ENCODE results near the gene ACTL10. TPM values are rescaled to one million over a fixed set of nuclear protein-coding genes. Genes with fewer than 3 reads are reported as not detected.

Gene ACTL10
- total and polyA plus RNA-seq, 2 of the 4 experiments (the other 2 are of a cell fraction): 0.18 to 0.43 TPM

DNA sequence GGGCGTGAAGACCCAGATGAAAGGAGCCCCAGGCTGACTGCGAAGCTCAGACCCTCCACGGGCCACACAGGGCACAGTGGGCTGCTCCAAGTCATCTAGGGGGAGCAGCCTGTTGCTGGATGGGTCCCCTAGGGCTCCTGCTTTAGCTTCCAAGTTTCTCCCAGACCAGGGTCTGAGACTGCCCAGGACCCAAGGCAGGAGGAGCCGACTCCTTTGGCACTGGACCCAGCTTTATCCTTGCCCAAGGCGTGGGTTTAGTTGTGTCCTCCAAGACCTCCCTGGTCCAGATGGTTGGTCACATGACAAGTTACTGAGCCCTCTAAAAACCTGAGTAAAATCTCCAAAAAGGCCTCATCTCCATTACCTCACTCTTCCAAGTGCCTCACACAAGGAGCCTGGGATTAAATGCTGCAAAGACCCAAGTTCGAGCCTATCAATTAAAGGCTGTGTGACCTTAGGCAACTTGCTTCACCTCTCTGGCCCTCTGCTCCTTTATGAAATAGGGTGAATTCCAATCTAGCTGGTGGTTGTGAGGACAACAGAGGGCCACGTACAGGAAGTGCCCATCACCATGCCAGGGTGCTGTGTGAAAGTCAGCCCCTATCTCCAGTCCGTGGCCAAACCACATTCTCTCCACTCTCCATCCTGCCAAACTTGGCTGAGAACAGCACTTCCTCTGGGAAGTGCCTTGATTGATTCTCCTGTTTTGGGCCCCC is 5.0 kb downstream of the ACTL10 start (continued):
- TF ChIP-seq SMC3 (IDR thresholded peaks at IDR 0.05; ENCODE audit: low read depth, low read length): no peak

GRCh38 chr20:33672426-33673113 is 5.8 kb downstream of the ACTL10 start:
- 62% methylated on average over 5 of the region's 17 CpGs; no CpG with 5 or more reads in 1 of the 2 experiments for WGBS, 2 experiments (ENCODE audit: extremely low coverage in 2 of 2, insufficient read length in 1 of 2)
- Histone ChIP-seq H3K27ac (ENCODE audit: insufficient read depth, low read length) (no peak overlapping the region), H3K18ac (ENCODE audit: low read depth, low read length) (no peak overlapping the region), H3K9me3 (ENCODE audit: control insufficient read depth, insufficient read depth, low read length) (no peaks in the 10 kb centered on the region), H2BK20ac (ENCODE audit: low read depth, low read length) (0 out of 2 replicates have a peak overlapping the region, but pooled peaks have one; percentile 25), H4K5ac (ENCODE audit: low read depth, low read length) (no peak overlapping the region), H3K56ac (ENCODE audit: extremely low read depth, insufficient read depth, low read length) (no peak overlapping the region), H2AFZ (replicated peaks; ENCODE audit: low read length, poor library complexity) (peak overlapping the region; percentile 48), H2AK9ac (replicated peaks; ENCODE audit: low read depth, low read length, poor library complexity) (peak overlapping the region; percentile 97), H3K4me1 (ENCODE audit: control insufficient read depth, insufficient read depth, low read length) (peaks cover 29% of the 10 kb centered on the region), H2BK120ac (ENCODE audit: low read depth, low read length) (no peak overlapping the region), H3K4ac (ENCODE audit: low read depth, low read length) (peak overlapping the region; percentile 96; the same call in 1 of the 2 replicates), H3K9ac (ENCODE audit: low read depth, low read length) (peak overlapping the region; percentile 99; the same call in 1 of the 2 replicates), H3K27me3 (ENCODE audit: control insufficient read depth, insufficient read depth, low read length) (no peaks in the 10 kb centered on the region), H2BK5ac (ENCODE audit: low read depth, low read length, poor library complexity, severe bottlenecking) (no peak overlapping the region), H4K8ac (ENCODE audit: low read depth in 2 of 2, low read length in 2 of 2) (peak overlapping the region in 1 of 2 experiments; percentile 79; a peak in 1 of 4 replicates), H3K4me2 (ENCODE audit: low read depth, low read length) (peak overlapping the region; percentile 99), H2AK5ac (ENCODE audit: low read depth, low read length) (peak overlapping the region; percentile 98), H3K23ac (ENCODE audit: low read depth, low read length) (peak overlapping the region; percentile 96; the same call in 1 of the 2 replicates), H3K36me3 (ENCODE audit: control insufficient read depth, insufficient read depth, low read length) (peaks cover 13% of the 10 kb centered on the region), H4K20me1 (ENCODE audit: insufficient read depth, low read length) (peaks cover 22% of the 10 kb centered on the region; the same call in 1 of the 2 replicates), H3K14ac (replicated peaks; ENCODE audit: low read depth, low read length) (peak overlapping the region; percentile 100; the same call in 1 of the 2 replicates), H3K4me3 (ENCODE audit: insufficient read depth, low read depth, low read length) (no peak overlapping the region), H3K79me1 (ENCODE audit: low read depth in 1 of 2, low read length in 2 of 2) (peaks cover 12 to 65% of the 10 kb centered on the region in 2 experiments; a peak in 3 of 4 replicates), H3K9me1 (ENCODE audit: insufficient read depth, low read length) (peaks cover 22% of the 10 kb centered on the region), H2BK15ac (ENCODE audit: low read depth, low read length) (no peak overlapping the region), H4K91ac (ENCODE audit: insufficient read depth, low read depth, low read length) (no peak overlapping the region)
- in situ Hi-C loops (cut with MboI; ENCODE audit: low sequenced_read_pairs): no loop called here
- POLR2A ChIA-PET (ENCODE audit: unreplicated experiment): no interaction called here
- BruUV-seq (replicated peaks): no TSS peak
- ATAC-seq (ENCODE audit: low read depth) (no peak), DNase-seq (no peak)
- dilution Hi-C loops (cut with HindIII; ENCODE audit: low sequenced_read_pairs, unreplicated experiment): no loop called here
- intact Hi-C loops (cut with micrococcal nuclease): no loop called here
- CTCF ChIA-PET: no interaction called here
- no peak for TF ChIP-seq NFE2L2 (IDR thresholded peaks at IDR 0.05; ENCODE audit: low read depth, low read length)
- TF ChIP-seq RAD21 (IDR thresholded peaks at IDR 0.05; ENCODE audit: low read length): no peak
- TF ChIP-seq CHD1 (IDR thresholded peaks at IDR 0.05; ENCODE audit: low read depth, low read length): no peak
- TF ChIP-seq, protein P1, sequence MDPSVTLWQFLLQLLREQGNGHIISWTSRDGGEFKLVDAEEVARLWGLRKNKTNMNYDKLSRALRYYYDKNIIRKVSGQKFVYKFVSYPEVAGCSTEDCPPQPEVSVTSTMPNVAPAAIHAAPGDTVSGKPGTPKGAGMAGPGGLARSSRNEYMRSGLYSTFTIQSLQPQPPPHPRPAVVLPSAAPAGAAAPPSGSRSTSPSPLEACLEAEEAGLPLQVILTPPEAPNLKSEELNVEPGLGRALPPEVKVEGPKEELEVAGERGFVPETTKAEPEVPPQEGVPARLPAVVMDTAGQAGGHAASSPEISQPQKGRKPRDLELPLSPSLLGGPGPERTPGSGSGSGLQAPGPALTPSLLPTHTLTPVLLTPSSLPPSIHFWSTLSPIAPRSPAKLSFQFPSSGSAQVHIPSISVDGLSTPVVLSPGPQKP (IDR thresholded peaks at IDR 0.05; ENCODE audit: borderline replicate concordance, low read depth, low read length): no peak
- TF ChIP-seq SMC3 (IDR thresholded peaks at IDR 0.05; ENCODE audit: low read depth, low read length): no peak
- no peak for TF ChIP-seq MXI1 (IDR thresholded peaks at IDR 0.05; ENCODE audit: borderline replicate concordance, low read depth, low read length)
- TF ChIP-seq MAZ (IDR thresholded peaks at IDR 0.05; ENCODE audit: borderline replicate concordance, low read depth, low read length): no peak
- TF ChIP-seq CEBPB (IDR thresholded peaks at IDR 0.05; ENCODE audit: low read depth, low read length): no peak
- TF ChIP-seq BHLHE40 (IDR thresholded peaks at IDR 0.05; ENCODE audit: low read depth, low read length): no peak
- no peak for TF ChIP-seq RFX5 (IDR thresholded peaks at IDR 0.05; ENCODE audit: low read depth, low read length)
- TF ChIP-seq POLR2A (IDR thresholded peaks at IDR 0.05; ENCODE audit: low read depth, low read length): no peak
- TF ChIP-seq, protein P2, sequence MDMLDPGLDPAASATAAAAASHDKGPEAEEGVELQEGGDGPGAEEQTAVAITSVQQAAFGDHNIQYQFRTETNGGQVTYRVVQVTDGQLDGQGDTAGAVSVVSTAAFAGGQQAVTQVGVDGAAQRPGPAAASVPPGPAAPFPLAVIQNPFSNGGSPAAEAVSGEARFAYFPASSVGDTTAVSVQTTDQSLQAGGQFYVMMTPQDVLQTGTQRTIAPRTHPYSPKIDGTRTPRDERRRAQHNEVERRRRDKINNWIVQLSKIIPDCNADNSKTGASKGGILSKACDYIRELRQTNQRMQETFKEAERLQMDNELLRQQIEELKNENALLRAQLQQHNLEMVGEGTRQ (IDR thresholded peaks at IDR 0.05; ENCODE audit: low read depth, low read length): no peak
- TF ChIP-seq MAFK (IDR thresholded peaks at IDR 0.05; ENCODE audit: low read depth, low read length): no peak
